ENCODE measurements around the gene DNAJC28.
"Not testable (repeated sequence)": the region's sequence is repeated elsewhere in the genome, so short reads cannot be mapped to it uniquely, and the experiment has no call there.

DNAJC28 gene

DNA sequence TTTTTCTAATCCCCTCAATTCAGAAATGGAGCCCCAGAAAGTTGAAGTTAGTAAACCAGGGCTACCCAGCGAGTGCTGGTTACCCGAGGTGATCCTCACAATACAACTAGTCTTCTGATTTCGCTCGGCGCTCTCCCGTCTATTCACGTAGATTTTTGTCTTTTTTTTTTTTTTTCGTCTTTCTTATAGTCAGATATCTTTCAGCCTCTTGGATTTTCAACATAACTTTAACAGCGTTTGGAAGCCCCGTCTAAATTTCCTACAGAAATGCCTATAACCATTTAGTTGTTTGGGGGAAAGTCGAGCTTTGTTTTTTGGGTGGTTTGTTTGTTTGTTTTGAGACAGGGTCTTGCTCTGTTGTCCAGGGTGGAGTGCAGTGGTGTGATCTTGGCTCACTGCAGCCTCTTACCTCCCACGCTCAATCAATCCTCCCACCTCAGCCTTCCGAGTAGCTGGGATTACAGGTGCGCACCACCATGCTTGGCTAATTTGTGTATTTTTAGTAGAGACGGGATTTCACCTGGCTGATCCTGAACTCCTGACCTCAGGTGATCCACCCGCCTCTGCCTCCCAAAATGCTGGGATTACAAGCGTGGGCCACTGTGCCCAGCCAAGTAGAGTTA lies 10.9 kb downstream of the DNAJC28 start:
- DNase-seq = no peak

DNA sequence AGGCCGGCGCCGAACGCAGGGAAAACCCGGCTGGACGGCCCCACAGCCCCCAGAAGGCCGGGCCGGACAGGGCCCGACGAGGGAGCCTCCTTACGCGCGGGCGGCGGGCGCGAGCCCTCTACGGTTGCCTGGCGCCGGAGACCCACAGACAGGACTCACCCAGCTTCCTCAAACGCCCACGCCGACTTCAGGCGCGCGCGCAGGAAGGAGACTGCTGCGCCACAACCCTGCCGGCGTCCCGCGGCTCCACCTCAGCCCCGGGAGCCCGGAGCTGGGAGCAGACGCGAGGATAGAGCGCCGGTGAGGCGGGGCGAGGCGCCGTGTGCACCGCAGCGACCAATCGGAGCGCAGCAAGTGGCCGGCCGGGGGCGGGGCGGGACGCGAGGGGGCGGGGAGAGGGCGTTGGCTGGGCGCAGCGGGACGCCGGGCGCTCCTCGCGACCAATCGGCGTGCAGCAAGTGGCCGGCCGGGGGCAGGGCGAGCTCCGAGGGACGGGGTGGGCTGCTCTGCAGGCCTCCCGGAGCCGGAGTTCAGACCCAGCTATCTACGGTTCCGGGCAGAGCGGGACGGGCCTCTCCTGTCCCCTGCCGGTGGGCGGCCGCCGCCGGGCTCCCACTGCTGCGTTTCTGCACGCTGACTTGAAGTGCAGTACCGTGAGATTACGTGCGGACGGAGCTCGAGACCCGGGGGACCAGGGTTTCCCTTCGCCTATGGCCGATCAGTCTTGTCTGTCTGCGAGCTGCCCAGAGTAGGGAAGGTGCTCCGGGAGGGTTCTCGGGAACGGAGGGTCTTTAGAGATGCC lies 11.6 kb downstream of the DNAJC28 start, which contains the start of gene TMEM50B:
Gene TMEM50B, minus strand, starts transcription at position 296 of the 802 bp plus-strand sequence. CDS start 11,089 bp downstream, outside the sequence.
- peak; percentile 95 to 98 for DNase-seq

DNA sequence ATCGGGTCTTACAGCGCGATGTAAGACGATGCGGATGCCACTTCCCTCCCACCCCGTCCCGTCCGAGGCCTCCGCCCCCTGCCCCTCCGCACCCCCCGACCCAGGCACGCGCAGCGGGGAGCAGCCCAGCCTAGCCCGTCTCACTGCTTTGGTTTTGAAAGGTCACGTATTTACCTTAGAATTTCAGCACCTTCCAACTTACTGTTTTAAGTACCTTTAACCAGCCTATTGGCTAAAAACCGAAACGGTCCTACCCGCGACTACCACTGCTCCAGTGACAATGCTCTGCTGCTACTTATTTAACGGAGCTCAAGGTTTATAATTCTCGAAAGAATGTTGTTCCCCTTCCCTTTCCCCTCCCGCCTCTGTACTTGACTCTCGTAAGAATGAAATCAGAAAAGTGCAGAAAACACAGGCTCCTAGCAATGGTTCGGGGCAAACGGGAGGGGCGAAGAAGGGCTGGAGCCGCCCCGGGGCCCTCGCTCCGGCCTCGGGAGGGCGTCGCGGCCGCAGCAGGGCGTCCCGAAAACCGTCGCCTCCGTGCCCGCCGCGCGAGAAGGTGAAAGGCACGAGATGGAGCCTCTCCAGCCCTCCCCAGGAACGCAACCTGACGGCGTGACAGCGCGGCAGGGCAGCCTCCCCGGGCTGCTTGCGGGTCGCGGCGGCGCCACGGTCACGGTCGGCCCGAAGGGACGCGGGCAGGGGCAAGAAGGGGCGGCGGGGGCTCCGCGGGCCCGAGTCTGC lies 12.4 kb downstream of the DNAJC28 start:
- DNase-seq = peak in 1 of 2 donors; percentile 43

DNA sequence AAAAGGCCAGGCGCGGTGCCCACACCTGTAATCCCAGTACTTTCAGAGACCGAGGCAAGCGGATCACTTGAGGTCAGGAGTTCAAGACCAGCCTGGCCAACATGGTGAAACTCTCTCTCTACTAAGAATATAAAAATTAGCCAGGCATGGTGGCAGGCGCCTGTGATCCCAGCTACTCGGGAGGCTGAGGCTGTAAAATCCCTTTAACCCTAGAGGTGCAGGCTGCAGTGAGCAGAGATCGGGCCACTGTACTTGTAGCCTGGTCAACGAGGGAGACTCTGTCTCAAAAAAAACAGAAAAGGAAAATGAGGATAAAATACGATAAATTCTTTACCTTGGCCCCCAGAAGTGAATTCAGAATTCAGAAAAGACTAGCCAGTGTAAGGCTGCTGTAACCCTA lies 13.3 kb downstream of the DNAJC28 start:
- DNase-seq = no peak

DNA sequence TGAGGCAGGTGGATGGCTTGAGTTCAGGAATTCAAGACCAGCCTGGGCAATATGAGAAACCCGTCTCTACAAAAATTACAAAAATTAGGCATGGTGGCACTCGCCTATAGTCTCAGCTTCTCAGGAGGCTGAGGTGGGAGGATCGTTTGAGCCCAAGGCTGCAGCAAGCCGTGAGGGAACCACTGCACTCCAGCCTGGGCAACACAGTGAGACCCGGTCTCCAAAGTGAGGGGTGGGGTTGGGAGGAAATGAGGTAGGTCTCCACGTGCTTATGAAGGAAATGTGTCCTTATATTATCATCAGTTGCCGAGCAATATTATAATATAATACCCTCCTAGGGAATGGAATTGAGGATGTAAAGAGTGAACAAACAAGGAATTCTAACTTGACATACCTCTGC lies 14.4 kb downstream of the DNAJC28 start:
- DNase-seq = no peak

DNA sequence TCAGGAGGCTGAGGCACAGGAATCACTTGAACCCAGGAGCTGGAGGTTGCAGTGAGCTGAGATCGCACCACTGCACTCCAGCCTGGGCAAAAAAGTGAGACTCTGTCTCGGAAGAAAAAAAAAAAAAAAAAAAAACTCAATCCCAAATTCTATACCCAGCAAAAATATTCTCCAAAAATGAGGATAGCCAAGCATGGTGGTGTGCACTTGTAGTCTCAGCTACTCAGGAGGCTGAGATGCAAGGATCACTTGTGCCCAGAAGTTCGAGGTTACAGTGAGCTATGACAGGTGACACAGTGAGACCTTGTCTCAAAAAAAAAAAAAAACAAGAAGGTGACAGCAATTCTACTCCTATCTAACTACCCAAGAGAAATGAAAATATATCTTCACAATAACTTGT lies 18.2 kb downstream of the DNAJC28 start:
- DNase-seq = no peak

DNA sequence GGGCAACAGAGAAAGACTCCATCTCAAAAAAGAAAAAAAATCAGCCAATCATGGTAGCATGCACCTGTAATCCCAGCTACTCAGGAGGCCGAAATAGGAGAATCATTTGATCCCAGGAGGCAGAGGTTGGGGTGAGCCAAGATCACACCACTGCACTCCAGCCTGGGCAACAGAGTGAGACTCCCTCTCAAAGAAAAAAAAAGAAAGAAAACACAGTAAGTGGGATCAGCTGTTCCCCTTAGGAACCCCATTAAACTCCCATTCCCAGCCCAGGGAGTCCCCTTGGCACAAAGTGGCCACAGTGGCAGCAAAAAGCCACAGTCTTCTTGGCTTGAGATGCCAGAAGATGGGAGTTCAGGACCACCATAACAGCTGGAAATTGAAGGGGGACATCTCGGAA lies 20.8 kb downstream of the DNAJC28 start:
- DNase-seq = no peak

DNA sequence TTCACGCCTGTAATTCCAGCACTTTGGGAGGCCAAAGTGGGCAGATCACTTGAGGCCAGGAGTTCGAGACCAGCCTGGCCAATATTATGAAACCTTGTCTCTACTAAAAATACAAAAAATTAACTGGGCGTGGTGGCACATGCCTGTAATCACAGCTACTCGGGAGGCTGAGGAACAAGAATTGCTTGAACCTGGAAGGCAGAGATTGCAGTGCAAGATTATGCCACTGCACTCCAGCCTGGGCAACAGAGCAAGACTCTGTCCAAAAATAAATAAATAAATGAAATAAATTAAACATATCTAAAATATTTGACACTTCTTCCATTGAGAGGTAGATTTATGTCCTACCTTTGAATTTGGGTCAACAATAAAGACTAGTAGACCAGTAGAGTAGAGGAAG lies 22.3 kb downstream of the DNAJC28 start:
- not testable (repeated sequence) for DNase-seq

DNA sequence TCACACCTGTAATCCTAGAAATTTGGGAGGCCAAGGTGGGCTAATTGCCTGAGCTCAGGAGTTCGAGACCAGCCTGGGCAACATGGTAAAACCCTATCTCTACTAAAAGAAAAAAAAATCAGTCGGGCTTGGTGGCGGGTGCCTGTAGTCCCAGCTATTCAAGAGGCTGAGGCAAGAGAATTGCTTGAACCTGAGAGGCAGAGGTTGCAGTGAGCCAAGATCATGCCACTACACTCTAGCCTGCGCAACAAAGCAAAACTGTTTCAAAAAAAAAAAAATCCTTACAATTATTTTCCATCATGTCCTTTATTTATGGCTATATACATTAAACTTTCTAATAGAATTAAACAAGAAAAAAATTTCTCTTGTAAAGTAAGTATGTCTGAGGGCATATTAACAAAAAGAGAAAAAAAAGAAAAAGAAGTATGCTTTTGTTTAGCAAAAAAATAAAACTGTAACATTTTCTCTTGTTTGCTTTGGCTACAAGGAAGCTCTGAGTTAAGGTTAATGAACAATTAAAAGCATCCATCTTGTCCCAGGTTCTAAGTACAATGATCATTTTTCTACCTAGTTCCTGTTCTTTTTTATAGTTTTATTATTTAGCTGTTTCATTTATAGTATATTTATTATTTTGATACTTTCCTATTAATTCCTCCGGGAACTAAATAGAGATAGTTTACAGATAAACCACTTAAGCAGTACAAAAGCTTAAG lies 29.8 kb downstream of the DNAJC28 start:
- no peak for DNase-seq

DNA sequence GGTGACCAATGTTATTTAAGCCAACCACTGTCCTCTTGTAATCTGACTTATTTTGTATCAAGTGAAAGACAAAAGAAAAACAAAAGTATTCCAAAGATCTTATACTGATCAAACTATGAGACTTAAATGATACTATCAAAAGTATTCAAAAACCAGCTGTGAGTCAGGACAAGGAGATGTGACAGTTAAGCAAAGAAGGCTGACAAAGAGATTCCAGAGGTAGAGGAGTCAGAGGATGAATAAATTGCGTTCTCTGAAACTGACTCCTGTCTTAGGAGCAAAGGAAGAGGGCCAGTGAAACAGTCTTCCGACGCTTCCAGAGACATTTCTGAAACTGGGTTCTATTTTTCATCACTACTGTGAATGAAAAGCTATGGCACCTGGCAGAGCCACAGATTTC lies 32.7 kb downstream of the DNAJC28 start:
- DNase-seq = no peak

DNA sequence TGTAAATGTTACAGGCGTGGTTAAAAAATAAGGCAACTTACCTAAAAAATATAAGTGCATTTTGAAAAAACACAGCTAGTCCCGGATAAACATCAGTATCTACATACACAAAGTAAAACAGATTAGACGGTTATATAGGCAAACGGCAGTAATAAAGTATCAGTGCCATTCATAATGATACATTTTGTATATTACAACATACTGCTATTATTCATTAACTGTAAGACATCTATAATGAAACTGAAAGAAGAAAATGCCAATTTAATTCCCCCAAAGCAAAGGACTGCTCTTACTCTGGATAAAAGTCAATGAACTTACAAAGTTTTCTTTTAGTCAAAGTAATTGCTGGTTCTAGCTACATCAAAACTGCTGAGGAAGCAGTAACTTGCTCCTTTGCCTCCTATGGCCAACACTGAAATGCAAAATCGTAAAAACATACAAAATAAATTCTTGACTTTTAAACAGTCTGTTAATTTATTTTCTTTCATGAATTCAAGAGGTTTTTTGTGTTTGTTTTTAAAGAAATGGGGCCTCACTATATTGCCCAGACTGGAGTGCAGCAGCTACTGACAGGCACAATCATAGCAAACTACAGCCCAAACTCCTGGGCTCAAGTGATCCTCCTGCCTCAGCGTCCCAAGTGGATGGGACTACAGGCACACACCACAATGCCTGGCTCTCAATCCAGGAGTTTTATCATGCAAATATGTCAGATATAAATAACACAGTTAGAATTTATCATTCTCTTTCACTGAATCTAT lies 35.6 kb downstream of the DNAJC28 start:
- no peak for DNase-seq

DNA sequence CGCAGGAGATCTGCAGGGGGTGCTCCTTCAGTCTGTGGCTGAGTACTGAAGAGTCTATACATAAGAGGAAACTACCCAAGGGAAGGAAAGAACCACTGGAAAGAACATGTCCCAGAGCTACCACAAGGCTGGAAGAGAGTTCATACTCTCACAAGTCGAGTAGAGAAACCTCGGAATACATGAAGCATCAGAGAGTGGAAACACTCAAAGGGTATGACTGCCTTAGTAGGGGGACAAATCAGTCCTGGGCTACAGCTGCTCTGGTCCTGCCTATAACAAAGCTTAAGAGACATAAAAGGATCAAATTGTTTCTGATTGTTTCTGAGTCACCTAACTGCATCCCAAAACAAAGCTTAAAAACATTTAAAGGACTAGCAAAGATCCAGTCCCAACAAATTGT lies 39.2 kb downstream of the DNAJC28 start:
- no peak for DNase-seq

DNA sequence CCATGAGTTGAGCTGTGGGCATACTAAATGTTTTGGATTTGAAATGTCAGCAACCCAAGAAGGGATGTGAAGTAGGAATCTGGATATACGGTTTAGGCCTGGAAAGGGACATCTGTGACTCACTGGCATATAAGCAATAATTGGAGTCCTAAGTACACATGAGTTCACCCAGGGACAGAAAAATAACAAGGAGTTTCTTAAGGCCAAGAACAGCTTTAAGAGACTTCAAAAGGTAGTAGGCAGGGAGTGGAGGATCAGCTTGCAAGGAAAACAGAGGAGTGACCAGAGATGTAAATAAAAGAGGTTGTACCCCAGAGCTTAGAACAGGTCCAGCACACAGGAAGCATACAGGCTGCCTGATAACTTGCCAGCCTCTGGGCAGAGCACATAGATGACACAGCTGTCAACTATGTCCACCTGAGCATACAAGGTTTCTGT lies 39.9 kb downstream of the DNAJC28 start:
- no peak for DNase-seq

DNA sequence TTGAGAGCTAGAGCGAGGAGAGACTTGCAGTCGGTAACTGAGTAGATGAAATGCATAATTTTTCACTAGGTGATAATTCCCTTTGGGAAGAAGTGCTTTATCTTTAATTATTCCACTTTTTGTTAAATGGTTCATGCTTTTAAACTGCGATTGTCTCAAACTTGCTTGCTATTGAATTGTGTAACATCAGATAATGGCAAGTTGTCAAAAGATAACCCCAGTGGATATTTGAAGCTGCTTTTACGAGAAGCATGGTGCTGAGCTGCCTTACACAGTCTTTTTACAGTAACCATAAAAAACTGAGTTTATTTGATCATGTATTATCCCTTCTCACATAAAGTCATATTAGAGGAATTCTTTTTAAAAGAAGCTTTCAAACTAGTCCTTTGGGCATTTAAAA lies 41.9 kb downstream of the DNAJC28 start:
- no peak for DNase-seq

DNA sequence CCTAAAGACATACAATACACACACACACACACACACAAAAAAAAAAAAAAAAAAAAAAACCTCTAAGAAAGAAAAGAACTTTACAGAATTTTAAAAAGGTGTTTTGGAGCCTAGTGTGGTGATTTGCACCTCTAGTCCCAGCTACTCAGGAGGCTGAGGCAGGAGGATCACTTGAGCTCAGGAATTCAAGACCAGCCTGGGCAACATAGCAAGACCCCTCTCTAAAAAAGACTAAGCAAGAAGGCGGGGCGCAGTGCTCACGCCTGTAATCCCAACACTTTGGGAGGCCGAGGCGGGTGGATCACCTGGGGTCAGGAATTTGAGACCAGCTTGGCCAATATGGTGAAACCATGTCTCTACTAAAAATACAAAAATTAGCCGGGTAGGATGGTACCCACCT lies 44.9 kb downstream of the DNAJC28 start:
- DNase-seq = not testable (repeated sequence)

DNA sequence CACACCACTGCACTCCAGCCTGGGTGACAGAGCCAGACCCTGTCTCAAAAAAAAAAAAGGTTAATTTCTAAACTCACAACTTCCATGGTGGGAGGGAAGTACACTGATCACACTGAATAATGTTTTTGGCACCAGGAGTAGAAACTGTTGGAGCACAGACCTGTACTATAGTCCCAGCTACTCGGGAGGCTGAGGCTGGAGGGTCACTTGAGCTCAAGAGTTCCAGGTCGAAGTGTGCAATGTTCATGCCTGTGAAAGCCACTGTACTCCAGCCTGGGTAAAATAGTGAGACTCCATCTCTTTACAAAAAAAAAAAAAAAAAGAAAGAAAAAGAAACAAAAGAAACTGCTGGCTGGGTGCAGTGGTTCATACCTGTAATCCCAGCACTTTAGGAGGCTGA lies 47.0 kb downstream of the DNAJC28 start:
- no peak for DNase-seq

DNA sequence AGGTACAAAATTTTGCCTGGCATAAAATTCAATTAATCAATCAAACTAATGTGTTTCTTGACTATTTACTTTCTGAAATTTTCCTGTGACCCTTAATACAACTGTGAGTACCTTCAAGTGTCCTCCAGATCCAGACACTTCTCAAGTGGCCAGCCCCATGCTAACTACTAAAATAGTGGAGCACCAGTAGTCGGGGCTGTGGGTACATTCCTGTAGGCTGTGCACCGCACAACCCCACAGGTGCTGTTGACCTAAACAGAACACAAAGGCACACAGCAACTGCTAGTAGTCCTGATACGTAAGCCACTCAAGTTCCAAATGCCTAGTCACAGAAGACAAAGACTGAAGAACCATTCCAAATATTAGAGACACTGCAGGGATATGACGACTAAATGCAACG lies 48.3 kb downstream of the DNAJC28 start:
- no peak for DNase-seq

DNA sequence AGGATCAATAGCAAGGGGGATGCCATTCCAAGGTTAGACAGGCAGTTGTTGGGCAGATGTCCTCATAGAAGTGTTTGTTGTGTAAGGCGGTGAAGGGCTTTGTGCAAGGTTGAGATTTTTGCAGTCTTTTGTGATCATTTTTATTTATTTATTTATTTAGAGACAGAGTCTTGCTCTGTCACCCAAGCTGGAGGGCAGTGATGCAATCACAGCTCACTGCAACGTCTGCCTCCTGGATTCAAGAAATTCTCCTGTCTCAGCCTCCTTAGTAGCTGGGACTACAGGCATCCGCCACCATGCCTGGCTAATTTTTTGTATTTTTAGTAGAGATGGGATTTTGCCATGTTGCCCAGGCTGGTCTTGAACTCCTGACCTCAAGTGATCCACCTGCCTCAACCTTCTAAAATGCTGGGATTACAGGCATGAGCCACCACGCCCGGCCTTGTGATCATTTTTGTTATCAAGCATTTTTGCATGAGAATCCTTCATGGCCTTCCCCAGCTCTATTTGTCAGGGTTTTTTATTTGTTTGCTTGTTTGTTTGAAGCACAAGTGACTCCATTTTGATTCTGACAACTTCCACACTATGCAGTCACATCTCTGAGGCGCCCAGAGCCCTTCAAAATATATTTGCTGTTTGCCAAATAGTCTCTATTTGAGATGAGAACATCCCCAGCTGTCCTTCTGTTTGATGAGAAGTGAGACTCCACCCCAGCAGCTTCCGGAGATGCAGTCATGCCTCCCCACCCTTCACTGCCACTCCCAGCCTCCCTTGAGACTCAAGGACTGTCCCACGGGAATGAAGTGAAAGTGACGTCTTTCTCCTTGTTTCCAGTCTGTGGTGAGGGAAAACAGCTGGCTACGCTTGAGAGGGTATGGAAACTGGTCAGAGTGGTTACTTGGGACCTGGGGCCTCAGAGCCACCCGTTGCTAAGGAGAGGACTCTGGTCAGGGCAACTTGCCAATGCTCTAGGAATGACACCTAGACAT lies 49.7 kb downstream of the DNAJC28 start:
- DNase-seq = no peak
